Kidney capillary endothelial cell (primary cell): ENCODE measurements around the gene GUCA1A.
"Not testable (repeated sequence)": the region's sequence is repeated elsewhere in the genome, so short reads cannot be mapped to it uniquely, and the experiment has no call there.

Experiments used
- DNase-seq: peaks from one replicate; pipeline ENCODE4 v3.0.0-alpha.2; 2018; ENCODE audit warnings: low spot score

Gene GUCA1A

DNA sequence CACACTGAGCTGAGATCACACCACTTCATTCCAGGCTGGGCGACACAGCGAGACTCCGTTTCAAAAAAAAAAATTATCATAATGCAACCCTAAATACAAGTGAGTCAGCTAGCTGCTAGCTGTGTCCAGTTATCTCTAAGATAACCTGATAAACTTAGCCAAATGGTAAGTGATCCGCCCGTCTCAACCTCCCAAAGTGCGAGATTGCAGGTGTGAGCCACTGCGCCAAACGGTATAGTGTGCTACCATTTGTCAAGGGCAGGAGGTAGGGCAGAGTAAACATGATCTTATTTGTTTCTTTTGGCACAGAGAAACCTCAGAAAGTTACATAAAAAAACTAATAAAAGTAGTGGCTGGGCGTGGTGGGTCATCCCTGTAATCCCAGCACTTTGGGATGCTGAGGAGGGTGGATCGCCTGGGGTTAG lies 26.0 kb upstream of the GUCA1A start:
- no peak for DNase-seq

GRCh38 chr6:42148058-42148457 lies 25.1 kb upstream of the GUCA1A start:
- no peak for DNase-seq

GRCh38 chr6:42150254-42150653 lies 22.9 kb upstream of the GUCA1A start:
- DNase-seq = no peak

DNA sequence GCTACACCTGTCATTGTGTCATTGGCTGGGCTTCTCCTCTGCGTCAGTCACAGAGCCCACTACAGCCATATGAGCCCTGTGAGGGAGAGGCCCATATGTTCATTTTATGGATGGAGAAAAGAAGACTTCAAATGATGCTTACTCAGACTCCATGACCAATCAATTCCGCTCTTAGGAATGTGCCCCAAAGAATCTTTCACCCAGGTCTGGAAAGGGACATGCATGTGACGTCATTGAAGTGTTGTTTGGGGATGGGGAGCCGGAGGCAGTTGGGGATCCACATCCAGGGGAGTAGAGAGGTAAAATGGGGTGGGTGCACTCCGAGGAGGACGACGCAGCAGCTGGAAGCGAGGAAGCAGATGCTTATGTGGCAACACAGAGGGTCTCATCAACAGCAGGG lies 21.1 kb upstream of the GUCA1A start:
- no peak for DNase-seq

- DNase-seq = not testable (repeated sequence)
Measured at GRCh38 chr6:42152528-42153213, 20.5 kb upstream of the GUCA1A start.

GRCh38 chr6:42153921-42154320 lies 19.2 kb upstream of the GUCA1A start:
- DNase-seq = no peak

DNA sequence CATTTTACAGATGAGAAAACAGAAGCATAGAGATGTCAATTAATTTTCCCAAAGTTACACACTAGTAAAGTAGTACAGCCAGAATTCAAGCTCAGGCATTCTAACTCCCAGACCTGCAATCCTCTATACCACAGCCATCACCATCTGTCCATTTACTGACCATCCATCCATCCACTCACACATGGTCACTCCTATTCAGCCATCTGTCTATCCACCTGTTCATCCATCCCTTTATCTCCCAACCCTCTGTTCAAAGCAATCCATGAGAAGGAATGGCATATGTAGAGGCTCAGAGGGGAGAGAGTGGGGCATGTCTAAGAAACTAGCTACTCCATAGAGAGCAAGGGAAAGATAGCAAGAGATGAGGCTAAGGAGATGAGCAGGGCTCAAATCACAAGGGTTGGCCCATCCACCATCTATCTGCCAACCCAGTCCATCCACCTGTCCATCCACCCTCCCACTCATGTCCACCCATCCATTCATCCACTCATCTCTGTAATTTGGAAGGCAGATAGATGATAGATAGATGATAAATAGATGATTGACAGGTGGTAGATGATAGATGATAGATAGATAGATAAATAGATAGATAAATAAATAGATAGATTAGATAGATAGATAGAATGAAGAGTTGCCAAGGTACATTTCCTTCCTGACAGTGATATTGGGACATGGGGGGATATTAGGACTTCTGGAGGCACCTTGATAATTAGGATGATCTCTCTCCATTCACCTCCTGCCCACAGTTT lies 18.5 kb upstream of the GUCA1A start:
- DNase-seq = no peak

DNA sequence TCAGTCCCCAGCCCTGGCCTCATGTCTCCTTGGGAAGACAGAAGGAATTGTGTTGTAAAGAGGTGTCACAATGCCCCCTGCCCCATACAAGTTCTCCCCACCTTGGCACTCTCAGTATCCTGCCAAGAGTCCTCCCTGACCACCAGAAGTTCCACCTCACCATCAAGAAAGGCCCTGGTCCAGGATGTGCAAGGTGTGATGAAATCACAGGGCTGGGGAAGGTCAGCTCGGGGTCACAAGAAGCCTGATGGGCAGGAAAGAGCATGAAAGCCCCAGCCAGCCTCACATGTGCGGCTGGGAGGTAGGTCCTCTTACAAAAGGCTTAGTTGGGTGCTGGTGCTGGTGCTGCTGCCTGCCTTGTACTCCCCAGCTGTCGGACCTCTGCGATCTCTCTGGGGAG lies 17.9 kb upstream of the GUCA1A start:
- no peak for DNase-seq

DNA sequence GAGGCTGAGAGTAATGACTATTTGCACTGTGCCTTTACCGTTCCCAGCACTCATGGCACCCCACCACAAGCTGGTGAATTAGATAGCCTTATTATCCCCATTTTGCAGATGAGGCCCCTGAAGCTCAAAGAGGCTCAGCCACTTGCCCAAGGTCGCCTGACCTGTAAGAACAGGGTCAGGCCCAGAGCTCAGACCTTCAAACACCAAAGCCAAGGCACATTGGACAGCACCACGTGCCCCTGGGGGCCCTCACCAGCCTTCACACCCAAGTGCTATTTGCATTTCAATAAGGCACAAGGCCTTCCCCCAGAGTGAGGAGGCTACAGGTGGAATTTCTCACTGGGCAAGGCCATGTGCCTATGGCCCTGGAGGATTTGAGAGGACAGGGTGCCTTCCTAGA lies 16.5 kb upstream of the GUCA1A start:
- DNase-seq = no peak

DNA sequence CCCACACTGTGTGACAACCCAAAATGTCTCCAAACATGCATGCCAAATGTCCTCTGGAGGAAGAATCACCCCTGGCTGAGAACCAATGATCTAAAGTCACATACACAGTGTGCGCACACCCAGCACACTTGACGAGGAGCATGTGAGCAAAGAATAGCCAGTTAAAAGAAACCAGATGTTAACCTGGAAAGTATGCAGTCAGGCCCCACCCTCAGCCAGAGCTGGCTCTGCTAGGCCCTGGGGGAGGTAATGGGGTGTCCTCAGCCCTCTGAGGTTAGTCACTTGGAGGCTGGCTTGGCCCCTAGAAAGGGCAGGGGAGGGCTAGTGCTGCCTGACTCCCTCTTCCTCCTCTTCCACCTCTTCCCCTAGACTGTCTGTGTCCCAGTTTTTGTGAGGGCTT lies 15.2 kb upstream of the GUCA1A start:
- no peak for DNase-seq

- no peak for DNase-seq
Measured at GRCh38 chr6:42158631-42159030, 14.5 kb upstream of the GUCA1A start.

DNA sequence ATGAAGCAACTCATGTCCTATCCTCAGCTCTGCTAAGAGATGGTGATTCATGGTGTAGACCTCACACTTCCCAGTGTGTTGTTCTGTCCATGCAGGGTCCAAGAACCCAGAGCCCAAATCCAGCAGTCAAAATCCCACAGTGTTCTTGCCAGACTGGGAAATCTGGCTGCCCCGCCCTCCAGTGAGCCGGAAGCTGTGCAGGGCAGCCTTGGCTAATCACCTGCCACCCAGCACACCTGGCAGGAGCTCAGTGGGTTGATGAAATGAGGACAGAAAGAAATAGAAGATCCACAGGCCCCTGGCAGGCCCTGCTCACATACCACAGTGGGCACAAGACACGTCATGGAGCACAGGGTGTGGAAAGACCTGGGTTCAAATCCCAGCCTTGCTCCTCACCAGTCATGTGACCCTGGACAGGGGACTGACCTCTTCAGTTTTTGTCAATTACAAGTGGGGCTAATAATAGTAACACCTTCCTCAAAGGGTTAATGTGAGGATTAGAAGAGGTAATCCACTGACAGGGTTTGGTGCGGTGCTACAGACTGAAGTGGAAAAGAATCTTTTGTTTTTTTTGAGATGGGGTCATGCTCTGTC lies 13.6 kb upstream of the GUCA1A start:
- DNase-seq = no peak

- no peak for DNase-seq
Measured at GRCh38 chr6:42162384-42162783, 10.8 kb upstream of the GUCA1A start.

DNA sequence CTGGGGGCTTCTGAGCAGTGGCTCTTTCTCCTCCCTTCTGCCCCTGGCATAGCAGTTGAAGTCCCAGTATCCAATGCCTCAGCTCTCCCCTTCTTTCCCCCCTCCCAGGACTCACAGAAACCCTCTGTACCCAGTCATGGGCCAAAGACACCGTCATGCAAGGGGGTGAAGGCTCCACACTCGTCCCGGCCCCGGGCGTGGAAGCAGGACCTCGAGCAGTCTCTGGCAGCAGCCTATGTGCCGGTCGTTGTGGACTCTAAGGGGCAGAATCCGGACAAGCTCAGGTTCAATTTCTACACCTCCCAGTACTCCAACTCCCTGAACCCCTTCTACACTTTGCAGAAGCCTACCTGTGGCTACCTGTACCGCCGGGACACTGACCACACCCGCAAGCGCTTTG lies 10.4 kb upstream of the GUCA1A start:
- no peak for DNase-seq

GRCh38 chr6:42163981-42164380 lies 9.2 kb upstream of the GUCA1A start:
- DNase-seq = no peak

DNA sequence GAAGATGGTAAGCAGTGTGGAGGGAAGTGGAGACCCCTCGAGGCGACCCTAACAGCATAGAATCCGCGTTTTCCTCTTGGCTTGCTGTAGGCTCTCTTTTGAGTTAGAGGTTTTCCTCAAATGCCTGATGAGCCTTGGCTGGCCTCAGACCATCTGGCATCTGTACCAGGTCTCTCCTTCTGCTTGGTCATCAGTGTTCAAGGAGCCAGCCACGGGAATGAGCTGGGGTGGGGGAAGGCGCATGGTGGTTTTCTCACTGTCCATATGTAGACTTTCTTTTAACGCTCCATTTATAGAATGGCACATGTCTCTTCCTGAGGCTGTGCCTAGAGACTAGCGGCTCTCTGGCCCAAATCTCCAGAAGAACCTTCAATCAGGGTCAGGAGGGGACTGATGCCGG lies 8.1 kb upstream of the GUCA1A start:
- no peak for DNase-seq

- DNase-seq = peak; percentile 53
Measured at GRCh38 chr6:42166444-42167141, 6.6 kb upstream of the GUCA1A start.

GRCh38 chr6:42168650-42169049 lies 4.5 kb upstream of the GUCA1A start:
- no peak for DNase-seq

DNA sequence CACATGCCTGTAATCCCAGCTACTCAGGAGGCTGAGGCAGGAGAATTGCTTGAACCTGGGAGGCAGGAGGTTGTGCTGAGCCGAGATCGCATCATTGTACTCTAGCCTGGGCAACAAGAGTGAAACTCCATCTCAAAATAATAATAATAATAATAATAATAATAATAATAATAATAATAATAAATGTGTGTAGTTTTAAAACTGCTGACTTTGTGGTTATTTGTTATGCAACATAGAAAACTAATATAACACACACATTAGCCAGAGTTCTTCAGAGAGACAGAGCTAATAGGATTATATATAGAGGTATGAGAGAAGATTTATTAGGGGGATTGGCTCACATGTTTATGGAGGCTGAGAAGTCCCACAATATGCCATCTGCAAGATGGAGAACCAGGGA lies 3.4 kb upstream of the GUCA1A start:
- not testable (repeated sequence) for DNase-seq

DNA sequence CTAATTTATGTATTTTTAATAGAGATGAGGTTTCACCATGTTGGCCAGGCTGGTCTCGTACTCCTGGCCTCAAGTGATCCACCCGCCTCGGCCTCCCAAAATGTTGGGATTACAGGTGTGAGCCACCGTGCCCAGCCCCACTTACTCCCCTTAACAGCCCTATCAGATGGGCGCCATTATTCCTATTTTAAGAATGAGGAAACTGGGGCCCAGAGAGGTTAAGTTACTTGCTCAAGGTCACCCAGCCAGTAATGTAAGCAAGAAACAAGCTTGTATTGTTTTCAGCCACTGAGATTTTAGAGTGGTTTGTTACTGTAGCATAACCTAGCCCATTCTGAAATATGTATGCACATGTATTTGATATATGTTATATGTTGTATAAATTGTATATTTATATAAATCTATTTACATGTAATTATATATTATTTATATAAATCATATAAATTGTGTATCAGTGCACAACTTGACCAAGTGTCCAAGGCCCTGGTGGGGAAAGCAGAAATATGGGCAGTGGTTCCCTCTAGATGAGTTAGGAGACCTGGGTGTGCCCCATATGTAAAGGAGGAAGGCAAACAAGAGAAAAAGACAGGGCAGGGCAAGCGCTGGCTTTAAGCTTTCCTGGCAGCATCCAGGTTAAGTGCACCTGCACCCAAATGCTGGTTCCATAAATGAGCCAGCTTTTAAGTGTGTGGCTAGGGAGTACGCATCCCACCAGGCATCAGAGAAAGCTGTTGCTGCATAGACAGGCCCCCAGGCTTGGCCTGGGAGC lies 1.2 kb upstream of the GUCA1A start:
- no peak for DNase-seq

DNA sequence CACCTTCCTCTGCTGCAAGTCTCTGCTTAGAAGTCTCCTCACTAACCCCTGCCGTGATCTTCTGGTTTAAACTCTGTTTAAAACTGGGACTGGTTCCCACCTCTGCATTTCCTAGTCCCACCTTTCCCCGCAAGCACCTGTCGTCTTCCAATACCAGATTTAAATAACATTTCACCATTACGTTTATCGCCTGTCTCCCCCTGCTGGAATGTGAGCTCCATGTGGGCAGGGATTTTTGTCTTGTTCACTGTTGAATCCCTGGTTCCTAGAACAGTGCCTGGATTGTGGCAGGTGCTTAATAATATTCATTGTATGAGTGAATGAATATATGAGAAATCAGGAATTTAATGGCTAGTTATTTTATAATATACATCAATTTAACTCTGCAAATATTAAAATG lies 2.7 kb downstream of the GUCA1A start:
- DNase-seq = no peak

GRCh38 chr6:42176981-42177380 lies 3.8 kb downstream of the GUCA1A start:
- DNase-seq = no peak
